K562 (cell line): Measurements from ENCODE around the gene TUT1. TPM values are rescaled to one million over a fixed set of nuclear protein-coding genes. Genes with fewer than 3 reads are reported as not detected.

Experiments used
- BMI1 ChIP-seq: fragments of 150-350 bp; IDR thresholded peaks from 2 replicates; pipeline ENCODE4 v1.6.1; 2014; ENCODE audit warnings: low read length
- BRD4 ChIP-seq: fragments of 200-600 bp; sonication (generic); IDR thresholded peaks from 2 replicates; pipeline ENCODE4 v1.6.1; 2017; ENCODE audit warnings: inconsistent platforms
- CUX1 ChIP-seq: fragments of 200-800 bp; sonication (Bioruptor generic); IDR thresholded peaks from 2 replicates; pipeline ENCODE4 v1.6.1; 2016; ENCODE audit warnings: missing genetic modification characterization, missing compliant biosample characterization
- ELF4 ChIP-seq: fragments of 450-650 bp; formaldehyde crosslinking; IDR thresholded peaks from 2 replicates; pipeline ENCODE4 v1.4.0; 2022; ENCODE audit warnings: missing genetic modification characterization
- FOXK2 ChIP-seq, 2 experiments: fragments of 450-650 bp; IDR thresholded peaks in 1 of 2; conservative IDR thresholded peaks in 1 of 2; 2 replicates each; pipeline ENCODE4 v1.6.1; 2016; ENCODE audit warnings: low read depth in 2 of 2, mild to moderate bottlenecking in 1 of 2
- GATAD2A ChIP-seq: fragments of 450-650 bp; IDR thresholded peaks from 2 replicates; pipeline ENCODE4 v1.6.1; 2017
- HNRNPLL ChIP-seq: fragments of 200-400 bp; formaldehyde crosslinking; IDR thresholded peaks from 2 replicates; pipeline ENCODE4 v1.6.1; 2017; ENCODE audit warnings: low read length, low read depth, mild to moderate bottlenecking; ENCODE audit not compliant: poor library complexity, severe bottlenecking
- JUN ChIP-seq, 2 experiments: sonication (generic) in 1 of 2; formaldehyde crosslinking in 1 of 2; IDR thresholded peaks; 2 replicates each; pipeline versions ENCODE4 v1.6.1 to v1.8.0; 2012 to 2022; ENCODE audit warnings: borderline replicate concordance in 2 of 2, mild to moderate bottlenecking in 2 of 2, improper control_type of control experiment in 1 of 2, low read depth in 1 of 2, low read length in 1 of 2, missing genetic modification reagents in 1 of 2
- KDM4B ChIP-seq, 2 experiments: fragments of 450-650 bp in 1 of 2; sonication (generic) in 1 of 2; IDR thresholded peaks; 2 replicates each; pipeline ENCODE4 v1.6.1; 2016 to 2017; ENCODE audit warnings: borderline replicate concordance in 2 of 2, antibody characterized with exemption in 1 of 2, low read depth in 1 of 2, mild to moderate bottlenecking in 1 of 2
- MAZ ChIP-seq, 2 experiments: fragments of 450-650 bp in 1 of 2; sonication (generic) in 1 of 2; formaldehyde crosslinking; IDR thresholded peaks in 1 of 2; conservative IDR thresholded peaks in 1 of 2; 2 replicates each; pipeline versions ENCODE4 v1.4.0 to v1.5.0; 2020; ENCODE audit warnings: mild to moderate bottlenecking in 1 of 2, missing genetic modification reagents in 1 of 2
- NBN ChIP-seq: fragments of 450-650 bp; IDR thresholded peaks from 2 replicates; pipeline ENCODE4 v1.6.1; 2016; ENCODE audit warnings: low read depth, mild to moderate bottlenecking
- NFE2 ChIP-seq: IDR thresholded peaks from 2 replicates; pipeline ENCODE4 v1.6.1; 2014; ENCODE audit warnings: antibody characterized with exemption, low read depth
- SAP30 ChIP-seq: fragments of 200-600 bp; sonication (generic); IDR thresholded peaks from 2 replicates; pipeline ENCODE4 v1.6.1; 2012; ENCODE audit warnings: borderline replicate concordance, low read depth, mild to moderate bottlenecking, moderate library complexity, low read length, control low read depth, inconsistent platforms; ENCODE audit not compliant: insufficient read depth, poor library complexity, severe bottlenecking
- SUPT5H ChIP-seq: fragments of 450-650 bp; IDR thresholded peaks from 2 replicates; pipeline ENCODE4 v1.6.1; 2016
- polyA plus RNA-seq, 8 experiments: library from polyadenylated mRNA; depleted of rRNA in 4 of 8; stranded (reverse) in 5 of 8; unstranded in 3 of 8; fragments of >200 nt; fragmentation: Nextera tagmentation in 2 of 8; fragmentation: Illumina TruSeq in 1 of 8; extraction: Ambion mirVana in 2 of 8; extraction: Trizol in 1 of 8; gene quantifications; 2 replicates each; pipeline versions ENCODE4 v1.2.1 to v1.2.3, GENCODE V29; 2011 to 2014; ENCODE audit warnings: inconsistent platforms in 1 of 8, missing spikeins in 1 of 8
- total RNA-seq, 7 experiments: library from RNA; depleted of rRNA in 6 of 7; stranded (reverse); fragments of >200 nt in 6 of 7; fragmentation: Illumina TruSeq in 2 of 7; extraction: Trizol in 2 of 7; gene quantifications; 2 replicates each; pipeline versions ENCODE4 v1.2.1 to v1.2.3, GENCODE V29; 2011 to 2021; ENCODE audit warnings: low replicate concordance in 1 of 7
- TF ChIP-seq, protein P1 (sequence below): fragments of 450-650 bp; IDR thresholded peaks from 2 replicates; pipeline ENCODE4 v1.6.1; 2016
- TF ChIP-seq, protein P2 (sequence below): fragments of 250-450 bp; sonication (Bioruptor Pico); IDR thresholded peaks from 2 replicates; pipeline ENCODE4 v1.5.1; 2021; ENCODE audit warnings: mild to moderate bottlenecking
- TF ChIP-seq, protein P3 (sequence below): fragments of 450-650 bp; IDR thresholded peaks from 2 replicates; pipeline ENCODE4 v1.6.1; 2014; ENCODE audit warnings: low read depth, mild to moderate bottlenecking, moderate library complexity, borderline replicate concordance

Gene TUT1
- total and polyA plus RNA-seq, 9 of the 15 experiments (the other 6 are each of a cell fraction or from before 2014, with no cell fraction given) = 0.66 to 44.3 (median 15.7) TPM

GRCh38 chr11:62591448-62592145, at the start of gene TUT1 (continued):
- TF ChIP-seq FOXK2 (conservative IDR thresholded peaks at IDR 0.05 in 1 of 2, IDR thresholded peaks at IDR 0.05 in 1 of 2; ENCODE audit: low read depth in 2 of 2) = peak; percentile 93 to 97
- peak in 1 of 2 experiments; percentile 92; a peak in 2 of 4 replicates for TF ChIP-seq KDM4B (IDR thresholded peaks at IDR 0.05; ENCODE audit: borderline replicate concordance in 2 of 2, low read depth in 1 of 2)
- peak; percentile 63 for TF ChIP-seq SAP30
- TF ChIP-seq, protein P1, sequence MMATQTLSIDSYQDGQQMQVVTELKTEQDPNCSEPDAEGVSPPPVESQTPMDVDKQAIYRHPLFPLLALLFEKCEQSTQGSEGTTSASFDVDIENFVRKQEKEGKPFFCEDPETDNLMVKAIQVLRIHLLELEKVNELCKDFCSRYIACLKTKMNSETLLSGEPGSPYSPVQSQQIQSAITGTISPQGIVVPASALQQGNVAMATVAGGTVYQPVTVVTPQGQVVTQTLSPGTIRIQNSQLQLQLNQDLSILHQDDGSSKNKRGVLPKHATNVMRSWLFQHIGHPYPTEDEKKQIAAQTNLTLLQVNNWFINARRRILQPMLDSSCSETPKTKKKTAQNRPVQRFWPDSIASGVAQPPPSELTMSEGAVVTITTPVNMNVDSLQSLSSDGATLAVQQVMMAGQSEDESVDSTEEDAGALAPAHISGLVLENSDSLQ = peak; percentile 89
- peak; percentile 69 for TF ChIP-seq JUN (IDR thresholded peaks at IDR 0.05; ENCODE audit: borderline replicate concordance, low read depth, low read length)
- TF ChIP-seq JUN (CRISPR knock-in tag; IDR thresholded peaks at IDR 0.05; ENCODE audit: borderline replicate concordance) = no peak; the same call in 1 of the 2 replicates
- TF ChIP-seq, protein P2, sequence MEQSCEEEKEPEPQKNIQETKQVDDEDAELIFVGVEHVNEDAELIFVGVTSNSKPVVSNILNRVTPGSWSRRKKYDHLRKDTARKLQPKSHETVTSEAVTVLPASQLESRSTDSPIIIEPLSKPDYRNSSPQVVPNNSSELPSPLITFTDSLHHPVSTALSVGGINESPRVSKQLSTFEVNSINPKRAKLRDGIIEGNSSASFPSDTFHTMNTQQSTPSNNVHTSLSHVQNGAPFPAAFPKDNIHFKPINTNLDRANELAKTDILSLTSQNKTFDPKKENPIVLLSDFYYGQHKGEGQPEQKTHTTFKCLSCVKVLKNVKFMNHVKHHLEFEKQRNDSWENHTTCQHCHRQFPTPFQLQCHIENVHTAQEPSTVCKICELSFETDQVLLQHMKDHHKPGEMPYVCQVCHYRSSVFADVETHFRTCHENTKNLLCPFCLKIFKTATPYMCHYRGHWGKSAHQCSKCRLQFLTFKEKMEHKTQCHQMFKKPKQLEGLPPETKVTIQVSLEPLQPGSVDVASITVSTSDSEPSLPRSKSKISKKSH (CRISPR knock-in tag) = no peak
- peak; percentile 82 for TF ChIP-seq HNRNPLL
- peak; percentile 77 for TF ChIP-seq ELF4 (CRISPR knock-in tag)
- TF ChIP-seq, protein P3, sequence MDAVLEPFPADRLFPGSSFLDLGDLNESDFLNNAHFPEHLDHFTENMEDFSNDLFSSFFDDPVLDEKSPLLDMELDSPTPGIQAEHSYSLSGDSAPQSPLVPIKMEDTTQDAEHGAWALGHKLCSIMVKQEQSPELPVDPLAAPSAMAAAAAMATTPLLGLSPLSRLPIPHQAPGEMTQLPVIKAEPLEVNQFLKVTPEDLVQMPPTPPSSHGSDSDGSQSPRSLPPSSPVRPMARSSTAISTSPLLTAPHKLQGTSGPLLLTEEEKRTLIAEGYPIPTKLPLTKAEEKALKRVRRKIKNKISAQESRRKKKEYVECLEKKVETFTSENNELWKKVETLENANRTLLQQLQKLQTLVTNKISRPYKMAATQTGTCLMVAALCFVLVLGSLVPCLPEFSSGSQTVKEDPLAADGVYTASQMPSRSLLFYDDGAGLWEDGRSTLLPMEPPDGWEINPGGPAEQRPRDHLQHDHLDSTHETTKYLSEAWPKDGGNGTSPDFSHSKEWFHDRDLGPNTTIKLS = peak; percentile 52; the same call in 1 of the 2 replicates
- no peak for TF ChIP-seq NFE2
- peak; percentile 70 to 91 for TF ChIP-seq MAZ (CRISPR knock-in tag; conservative IDR thresholded peaks at IDR 0.05 in 1 of 2, IDR thresholded peaks at IDR 0.05 in 1 of 2)
- peak; percentile 90 for TF ChIP-seq NBN
- TF ChIP-seq GATAD2A = peak; percentile 55; the same call in 1 of the 2 replicates
- no peak; the same call in 1 of the 2 replicates for TF ChIP-seq BMI1
- TF ChIP-seq SUPT5H = peak; percentile 97
- 0 out of 2 replicates have a peak, but pooled peaks have one; percentile 51 for TF ChIP-seq CUX1 (CRISPR knock-in tag)
- no peak; the same call in 1 of the 2 replicates for TF ChIP-seq BRD4
